Upper lobe of left lung (tissue), 4 donors: ENCODE data around the gene LMCD1.

ENCODE experiments used
- CTCF ChIP-seq, 6 experiments: fragments of 450-650 bp in 4 of 6; fragments of 200-600 bp in 2 of 6; sonication (generic) in 2 of 6; IDR thresholded peaks; one replicate each; pipeline ENCODE4 v1.5.1; 2016 to 2019; ENCODE audit warnings: antibody characterized with exemption in 6 of 6
- POLR2A ChIP-seq, 4 donors: fragments of 450-650 bp; IDR thresholded peaks; one replicate each; pipeline ENCODE4 v1.5.1; 2016 to 2017; ENCODE audit warnings: antibody characterized with exemption in 4 of 4, mild to moderate bottlenecking in 2 of 4

- no peak for TF ChIP-seq CTCF (IDR thresholded peaks at IDR 0.05)
- TF ChIP-seq POLR2A (IDR thresholded peaks at IDR 0.05) = no peak
Observed at GRCh38 chr3:8519156-8519555, 17.5 kb downstream of the LMCD1 start.
